Heart left ventricle (tissue), 16 donors: Measurements from ENCODE around the gene FOXQ1. TPM values are rescaled to one million over a fixed set of nuclear protein-coding genes. Genes with fewer than 3 reads are reported as not detected.
"Not testable (repeated sequence)": the region's sequence is repeated elsewhere in the genome, so short reads cannot be mapped to it uniquely, and the experiment has no call there.

Experiments
- ATAC-seq, 4 donors: fragments of 200-7000 bp; cut with Tn5 transposase; one replicate each; pipeline ENCODE4 v1.9.1; 2020 to 2022; ENCODE audit warnings: moderate library complexity in 4 of 4, mild to moderate bottlenecking in 3 of 4, moderate number of reproducible peaks in 1 of 4
- DNase-seq, 5 donors: peaks; one replicate each; pipeline ENCODE4 v3.0.0-alpha.2; 2020
- H3K27ac ChIP-seq, 12 donors: fragments of 200-600 bp; sonication (generic) in 4 of 12; one replicate each; pipeline versions ENCODE4 v1.5.0 to v1.8.0; 2016 to 2022; ENCODE audit warnings: mild to moderate bottlenecking in 2 of 12
- H3K27me3 ChIP-seq, 9 donors: fragments of 200-600 bp; sonication (generic) in 2 of 9; one replicate each; pipeline versions ENCODE4 v1.5.1 to v1.8.0; 2016 to 2022; ENCODE audit warnings: mild to moderate bottlenecking in 3 of 9
- H3K36me3 ChIP-seq, 9 donors: fragments of 200-600 bp; sonication (generic) in 2 of 9; one replicate each; pipeline versions ENCODE4 v1.5.0 to v1.8.0; 2018 to 2022; ENCODE audit warnings: mild to moderate bottlenecking in 2 of 9
- H3K4me1 ChIP-seq, 12 donors: fragments of 200-600 bp; sonication (generic) in 4 of 12; one replicate each; pipeline versions ENCODE4 v1.5.0 to v1.8.0; 2016 to 2022; ENCODE audit warnings: mild to moderate bottlenecking in 3 of 12
- H3K4me3 ChIP-seq, 12 donors: fragments of 200-600 bp; sonication (generic) in 4 of 12; one replicate each; pipeline versions ENCODE4 v1.5.0 to v1.8.0; 2017 to 2022; ENCODE audit warnings: mild to moderate bottlenecking in 9 of 12, moderate library complexity in 4 of 12
- H3K9me3 ChIP-seq, 12 donors: fragments of 200-600 bp; sonication (generic) in 4 of 12; one replicate each; pipeline versions ENCODE4 v1.5.0 to v1.8.0; 2016 to 2022; ENCODE audit warnings: mild to moderate bottlenecking in 1 of 12
- CTCF ChIP-seq, 12 donors: fragments of 200-600 bp; sonication (generic) in 4 of 12; IDR thresholded peaks; one replicate each; pipeline versions ENCODE4 v1.5.0 to v1.8.0; 2018 to 2022; ENCODE audit warnings: antibody characterized with exemption in 12 of 12, mild to moderate bottlenecking in 5 of 12
- POLR2A ChIP-seq, 2 donors: fragments of 450-650 bp; IDR thresholded peaks; one replicate each; pipeline ENCODE4 v1.6.1; 2017; ENCODE audit warnings: antibody characterized with exemption in 2 of 2, mild to moderate bottlenecking in 2 of 2, moderate library complexity in 2 of 2
- WGBS, 4 donors: extraction: QIAGEN DNeasy Blood & Tissue Kit in 2 of 4; methylation state at CpG; one replicate each; pipeline versions ENCODE4 v1.1.5 to v1.1.7; 2013 to 2018; 5-methylcytosine and 5-hydroxymethylcytosine counted together
- intact Hi-C, 10 donors: fragments of 100-400 bp; cut with DNase I; formaldehyde crosslinking; loops; one replicate each; pipeline versions ENCODE4 v1.11.1 to v1.14.2; 2022
- polyA plus RNA-seq, 2 donors: library from polyadenylated mRNA; stranded (reverse); fragments of 200-250 nt; gene quantifications; one replicate each; pipeline ENCODE4 v1.2.3, GENCODE V29; 2013
- total RNA-seq, 9 donors: library from RNA; depleted of rRNA in 2 of 9; stranded (reverse); fragments of >200 nt in 2 of 9; fragmentation: NEBNext Ultra II Directional in 3 of 9; extraction: Animal tissue kit (Norgen Biotek cat#: 25700) in 3 of 9; gene quantifications; one replicate each; pipeline versions ENCODE4 v1.1.0 to v1.2.4, GENCODE V29; 2016 to 2023
- donor health status: ischemic (EF 13 %, LVEDD 7.1; RV severe dilation, severe dysfunction).
- donor health status: healthy with polysubstance abuse.
- donor health status: DM: no; HTN: yes; CAD: no.
- donor health status: DM: no; HTN: no; CAD: no.
- donor health status: ischemic (EF 25% LVEDD 6.9; RV normal size, moderate dysfunction).
- donor health status: ischemic (EF 25% LVEDD 5.7; RV mildly dilated, moderate dysfunction).
- donor health status: healthy.
- donor health status: DM: yes; HTN: yes; CAD: no.
- donor health status: ischemic (EF 35%, LVEDD 5.7; RV mildly dilated, moderate dysfunction).
- donor health status: nonischemic (EF 11% LVEDD 7.7; RV severe dilation, severe dysfunction).
- donor health status: DM: yes; HTN: yes; CAD: no.
- donor health status: PGD.
- donor health status: ischemic (EF 29% LVEDD 5.4; RV normal size, mild dysfunction).
- donor health status: nonischemic (EF 23%, LVEDD 6.1; RV moderate dilation, normal function).

FOXQ1 gene
- total and polyA plus RNA-seq, 11 donors, result 0.08 TPM; not detected in 10

- DNase-seq, result no peak
- H3K4me1 ChIP-seq, result peaks cover 0 to 11% (median 0%) of the 10 kb centered on the region in 12 donors
- peaks cover 0 to 20% (median 0%) of the 10 kb centered on the region in 9 donors for H3K27me3 ChIP-seq
- H3K4me3 ChIP-seq, result no peak overlapping the region
- intact Hi-C loops, result no loop called here
- H3K27ac ChIP-seq, result no peak overlapping the region
- peaks cover 0 to 39% (median 20%) of the 10 kb centered on the region in 12 donors for H3K9me3 ChIP-seq
- TF ChIP-seq POLR2A (IDR thresholded peaks at IDR 0.05), result no peak
- no peak for TF ChIP-seq CTCF (IDR thresholded peaks at IDR 0.05)
- no peaks in the 10 kb centered on the region for H3K36me3 ChIP-seq
- 60 to 68% (median 64%) methylated on average over 3 of the region's 3 CpGs for WGBS, 4 donors
- ATAC-seq, result no peak
Observed at GRCh38 chr6:1347161-1347560, 35.3 kb downstream of the FOXQ1 start.

GRCh38 chr6:1348675-1349074 lies 36.8 kb downstream of the FOXQ1 start:
- no peak overlapping the region for H3K4me3 ChIP-seq
- DNase-seq (peak in 4 of 5 donors; percentile 47 to 67 (median 50)), ATAC-seq (peak; percentile 78 to 95 (median 87))
- WGBS, 4 donors, result 12 to 23% (median 18%) methylated on average over 1 of the region's 1 CpG
- peaks cover 0 to 26% (median 0%) of the 10 kb centered on the region in 9 donors for H3K27me3 ChIP-seq
- no peak for TF ChIP-seq POLR2A (IDR thresholded peaks at IDR 0.05)
- TF ChIP-seq CTCF (IDR thresholded peaks at IDR 0.05), result no peak
- no peak overlapping the region for H3K27ac ChIP-seq
- peaks cover 0 to 11% (median 0%) of the 10 kb centered on the region in 12 donors for H3K4me1 ChIP-seq
- peaks cover 0 to 44% (median 21%) of the 10 kb centered on the region in 12 donors for H3K9me3 ChIP-seq
- intact Hi-C loops, result no loop called here
- no peaks in the 10 kb centered on the region for H3K36me3 ChIP-seq

- no peak for TF ChIP-seq POLR2A (IDR thresholded peaks at IDR 0.05)
- TF ChIP-seq CTCF (IDR thresholded peaks at IDR 0.05), result no peak
- no peak for DNase-seq
- H3K4me3 ChIP-seq, result no peak overlapping the region
- intact Hi-C loops, result no loop called here
- WGBS, 4 donors, result 15 to 47% (median 31%) methylated on average over 1 of the region's 1 CpG
- peaks cover 0 to 26% (median 0%) of the 10 kb centered on the region in 9 donors for H3K27me3 ChIP-seq
- no peak overlapping the region for H3K27ac ChIP-seq
- ATAC-seq, result no peak
- H3K36me3 ChIP-seq, result no peaks in the 10 kb centered on the region
- peaks cover 0 to 11% (median 0%) of the 10 kb centered on the region in 12 donors for H3K4me1 ChIP-seq
- peaks cover 0 to 34% (median 14%) of the 10 kb centered on the region in 12 donors for H3K9me3 ChIP-seq
Observed at GRCh38 chr6:1349655-1350054, 37.8 kb downstream of the FOXQ1 start.

GRCh38 chr6:1351381-1352008 lies 39.6 kb downstream of the FOXQ1 start:
- peaks cover 0 to 19% (median 0%) of the 10 kb centered on the region in 9 donors for H3K27me3 ChIP-seq
- 73 to 82% (median 78%) methylated on average over 2 of the region's 2 CpGs for WGBS, 4 donors
- no peak overlapping the region for H3K4me3 ChIP-seq
- peaks cover 0 to 11% (median 0%) of the 10 kb centered on the region in 12 donors for H3K4me1 ChIP-seq
- H3K9me3 ChIP-seq, result peaks cover 0 to 28% (median 10%) of the 10 kb centered on the region in 12 donors
- ATAC-seq (no peak), DNase-seq (no peak)
- TF ChIP-seq CTCF (IDR thresholded peaks at IDR 0.05), result no peak
- TF ChIP-seq POLR2A (IDR thresholded peaks at IDR 0.05), result no peak
- no peaks in the 10 kb centered on the region for H3K36me3 ChIP-seq
- H3K27ac ChIP-seq, result no peak overlapping the region
- intact Hi-C loops, result no loop called here

GRCh38 chr6:1355068-1355467 lies 43.2 kb downstream of the FOXQ1 start:
- Histone ChIP-seq H3K27me3 (peaks cover 0 to 24% (median 5%) of the 10 kb centered on the region in 9 donors), H3K9me3 (peaks cover 0 to 28% (median 10%) of the 10 kb centered on the region in 12 donors)
- H3K4me1 ChIP-seq, intact Hi-C loops, ATAC-seq, DNase-seq, H3K27ac ChIP-seq, H3K36me3 ChIP-seq, H3K4me3 ChIP-seq: not testable (repeated sequence)

- DNase-seq, H3K9me3 ChIP-seq, ATAC-seq, H3K36me3 ChIP-seq, H3K4me3 ChIP-seq, H3K4me1 ChIP-seq, H3K27ac ChIP-seq, intact Hi-C loops: not testable (repeated sequence)
- peaks cover 0 to 30% (median 4%) of the 10 kb centered on the region in 9 donors for H3K27me3 ChIP-seq
- WGBS, 4 donors, result 84 to 88% (median 86%) methylated on average over 3 to 4 of the region's 4 CpGs
Observed at GRCh38 chr6:1361717-1362116, 49.8 kb downstream of the FOXQ1 start.
